H54 (cell line): Measurements from ENCODE around the gene LAMA3.

Experiments used
- DNase-seq: peaks from one replicate; pipeline ENCODE4 v3.0.0; 2011; ENCODE audit warnings: low spot score, mixed read lengths; ENCODE audit not compliant: insufficient read length
- FAIRE-seq: peaks from 3 replicates; lab custom pipeline; 2011; peaks lifted over from hg19 to GRCh38; lab: Jason Lieb, UNC
- POLR2A ChIP-seq: IDR thresholded peaks from 2 replicates; pipeline ENCODE4 v1.6.1; 2011; ENCODE audit warnings: low read depth, mild to moderate bottlenecking, low read length

The LAMA3 gene

GRCh38 chr18:23772327-23773024 is 83.2 kb downstream of the LAMA3 start:
- no peak for TF ChIP-seq POLR2A
- DNase-seq: no peak
- FAIRE-seq: no peak

- DNase-seq (no peak), FAIRE-seq (no peak)
- TF ChIP-seq POLR2A: no peak
Measured at GRCh38 chr18:23776306-23776705, 87.1 kb downstream of the LAMA3 start.

DNA sequence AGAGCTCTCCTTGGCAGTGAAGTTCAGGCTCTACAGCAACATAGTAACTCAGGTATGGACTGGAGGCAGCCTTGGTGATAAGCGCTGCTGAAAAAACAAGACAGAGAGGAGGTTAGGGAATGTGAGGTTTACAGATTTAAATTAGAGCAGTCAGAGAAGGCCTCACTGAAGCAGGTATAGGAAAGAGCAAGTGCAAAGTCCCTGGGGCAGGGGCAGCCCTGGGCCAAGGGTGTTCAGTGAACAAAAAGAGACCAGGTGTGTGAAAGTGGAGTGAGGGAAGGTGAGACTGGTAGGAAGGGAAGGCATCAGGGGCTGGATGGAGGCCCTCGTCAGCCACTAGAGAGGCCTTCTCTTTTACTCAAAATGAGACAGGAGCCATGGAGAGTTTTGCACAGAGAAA is 89.6 kb downstream of the LAMA3 start:
- no peak for FAIRE-seq
- no peak for TF ChIP-seq POLR2A
- DNase-seq: no peak

DNA sequence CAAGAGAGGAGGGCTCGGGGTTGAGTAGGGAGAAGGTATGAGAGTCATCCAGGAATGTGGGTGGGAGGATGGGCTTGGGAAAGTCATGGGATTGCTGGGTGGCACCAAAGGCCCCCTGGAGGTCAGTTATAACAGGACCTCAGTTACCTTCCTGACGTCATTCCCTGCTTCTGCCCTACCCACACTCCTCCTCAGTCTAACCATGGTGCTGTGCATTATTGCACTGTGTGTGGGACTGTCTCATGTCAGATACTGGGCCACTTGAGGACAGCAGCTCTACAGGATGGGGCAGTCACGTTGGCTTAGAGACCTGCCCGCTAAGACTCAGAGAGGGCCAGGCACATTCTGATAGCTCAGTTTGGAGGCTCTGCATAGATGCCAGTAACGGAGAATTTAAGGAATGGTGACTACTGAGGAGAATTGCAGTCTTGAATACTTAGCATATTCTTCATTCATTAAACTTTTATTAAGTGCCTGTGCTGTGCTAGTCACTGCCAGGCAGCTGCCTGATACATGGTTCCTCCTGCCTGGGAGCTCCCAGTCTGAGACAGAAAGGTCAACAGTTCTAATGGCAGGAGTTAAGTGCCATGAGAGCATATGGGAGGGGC is 90.5 kb downstream of the LAMA3 start:
- TF ChIP-seq POLR2A: no peak
- peak; percentile 8 for DNase-seq
- no peak for FAIRE-seq

- TF ChIP-seq POLR2A: no peak
- DNase-seq (peak; percentile 15), FAIRE-seq (peak; percentile 87)
Measured at GRCh38 chr18:23784832-23785245, 95.6 kb downstream of the LAMA3 start.

DNA sequence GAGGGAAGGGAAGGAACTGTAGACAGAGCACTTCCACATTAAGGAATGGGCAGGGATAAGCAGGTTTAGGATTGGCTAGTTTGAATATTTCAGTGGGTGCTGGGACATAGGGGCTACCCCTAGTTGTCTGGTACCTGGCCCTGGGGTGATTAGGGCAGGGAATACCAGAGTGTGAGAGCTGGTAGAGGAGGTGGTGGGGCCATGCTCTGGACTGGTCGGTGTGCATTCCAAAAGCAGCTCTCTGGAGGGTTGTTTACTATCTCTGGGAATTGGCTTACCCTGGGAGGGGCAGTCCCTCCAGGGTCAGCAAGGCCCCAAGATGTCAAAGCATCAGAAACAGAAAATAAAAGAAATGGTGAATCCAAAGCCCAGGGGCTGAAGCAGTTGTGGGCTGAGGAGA is 103.8 kb downstream of the LAMA3 start:
- no peak for TF ChIP-seq POLR2A
- no peak for FAIRE-seq
- DNase-seq: no peak

- no peak for TF ChIP-seq POLR2A
- FAIRE-seq: no peak
- DNase-seq: no peak
Measured at GRCh38 chr18:23793985-23794867, 105.0 kb downstream of the LAMA3 start.

GRCh38 chr18:23798249-23798648 is 109.0 kb downstream of the LAMA3 start:
- TF ChIP-seq POLR2A: no peak
- DNase-seq (no peak), FAIRE-seq (no peak)

DNA sequence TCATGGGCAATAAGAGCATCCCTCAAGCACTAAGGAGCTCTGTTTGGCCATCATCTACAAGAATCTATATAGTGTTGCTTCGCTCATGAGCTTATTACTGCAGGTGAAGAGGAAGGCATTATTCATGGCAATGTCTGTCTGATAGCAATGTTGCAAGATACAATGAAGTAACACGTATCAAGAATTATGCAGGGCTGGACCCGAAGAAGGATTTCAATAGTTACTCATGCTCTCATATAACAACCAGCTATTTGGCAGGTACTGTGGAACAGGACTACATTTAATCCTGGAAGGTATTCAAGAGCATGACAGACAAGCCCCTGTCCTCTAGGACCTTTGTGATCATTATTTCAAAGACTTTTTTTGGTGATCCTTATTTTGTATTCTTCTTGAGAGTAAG is 109.6 kb downstream of the LAMA3 start:
- TF ChIP-seq POLR2A: no peak
- no peak for DNase-seq
- FAIRE-seq: no peak

DNA sequence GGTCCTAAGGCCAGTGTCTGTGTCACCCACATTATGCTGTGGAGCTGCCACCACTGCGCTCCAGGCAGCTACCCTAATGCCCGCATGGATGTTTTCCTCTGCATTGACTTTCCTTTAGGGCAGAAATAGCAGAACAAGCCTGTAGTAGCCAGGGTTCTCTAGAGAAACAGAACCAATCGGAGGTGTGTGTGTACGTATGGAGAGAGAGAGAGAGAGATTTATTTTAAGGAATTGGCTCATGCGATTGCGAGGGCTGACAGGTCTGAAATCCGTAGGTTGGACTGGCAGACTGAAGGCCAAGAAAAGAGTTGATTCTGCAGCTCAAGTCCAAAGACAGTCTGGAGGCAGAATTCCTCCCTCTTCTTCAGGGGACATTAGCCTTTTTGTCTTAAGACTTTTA is 110.3 kb downstream of the LAMA3 start:
- FAIRE-seq: no peak
- no peak for DNase-seq
- TF ChIP-seq POLR2A: no peak

GRCh38 chr18:23800902-23801301 is 111.6 kb downstream of the LAMA3 start:
- TF ChIP-seq POLR2A: no peak
- FAIRE-seq (no peak), DNase-seq (no peak)

- no peak for TF ChIP-seq POLR2A
- DNase-seq: no peak
- FAIRE-seq: no peak
Measured at GRCh38 chr18:23802817-23803216, 113.6 kb downstream of the LAMA3 start.

DNA sequence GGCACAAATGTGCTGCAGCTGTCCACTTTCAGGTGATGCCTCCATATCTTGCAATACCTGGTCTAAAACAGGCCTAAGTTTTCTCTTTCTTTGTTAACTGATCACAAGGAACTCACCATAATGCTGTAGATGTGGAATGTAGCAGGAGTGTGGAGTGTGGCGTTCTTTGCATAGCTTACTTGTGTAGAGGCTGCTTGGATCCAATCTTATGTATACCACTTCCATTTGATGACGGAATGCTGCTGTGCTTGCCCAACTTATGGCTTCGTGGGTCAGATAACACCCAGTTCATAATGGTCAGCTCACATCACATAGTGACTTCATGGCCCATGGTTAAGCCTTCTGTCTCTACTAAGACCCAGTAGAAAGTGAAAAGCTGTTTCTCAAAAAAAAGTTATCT is 114.5 kb downstream of the LAMA3 start:
- DNase-seq: no peak
- TF ChIP-seq POLR2A: no peak
- no peak for FAIRE-seq

DNA sequence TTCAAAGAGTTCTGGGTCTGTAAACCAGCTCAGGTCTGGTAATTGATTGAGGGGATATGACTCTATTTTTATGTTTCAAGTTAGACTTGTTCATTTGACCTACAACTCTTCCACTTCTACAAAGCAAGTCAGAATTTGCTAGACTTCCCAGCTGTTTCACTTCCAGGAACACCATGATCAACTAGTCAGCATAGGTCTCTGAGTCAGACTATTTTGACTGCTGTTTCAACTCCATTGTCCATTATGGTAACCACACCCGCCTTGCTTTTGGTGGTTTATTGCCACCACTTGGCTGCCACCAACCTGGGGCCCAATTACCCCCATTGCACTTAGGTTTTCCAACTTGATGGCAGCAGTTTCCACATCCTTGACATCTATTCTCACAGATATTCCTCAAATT is 116.6 kb downstream of the LAMA3 start:
- FAIRE-seq: no peak
- TF ChIP-seq POLR2A: no peak

More for the DNA sequence above, 116.6 kb downstream of the LAMA3 start:
- no peak for DNase-seq
